Measurements from ENCODE around the gene ZNF184.

Gene ZNF184

GRCh38 chr6:27422651-27423332, 50.1 kb downstream of the ZNF184 start:
- TF ChIP-seq CTCF (conservative IDR thresholded peaks at IDR 0.05; ENCODE audit: low read depth, low read length): no peak
- peak overlapping the region; percentile 9 for H3K4me3 ChIP-seq (ENCODE audit: low read depth, low read length)

GRCh38 chr6:27419363-27419762, 53.5 kb downstream of the ZNF184 start:
- H3K4me3 ChIP-seq (ENCODE audit: low read depth, low read length): no peak overlapping the region
- DNase-seq (ENCODE audit: low read depth): no peak
- no peak for TF ChIP-seq CTCF (conservative IDR thresholded peaks at IDR 0.05; ENCODE audit: low read depth, low read length)

More at GRCh38 chr6:27422651-27423332, 50.1 kb downstream of the ZNF184 start:
- peak; percentile 28 for DNase-seq (ENCODE audit: low read depth)

- no peak for TF ChIP-seq CTCF (conservative IDR thresholded peaks at IDR 0.05; ENCODE audit: low read depth, low read length)
- no peak for DNase-seq (ENCODE audit: low read depth)
- H3K4me3 ChIP-seq (ENCODE audit: low read depth, low read length): no peak overlapping the region
These were observed 57.0 kb downstream of the ZNF184 start for GRCh38 chr6:27415898-27416297.

GRCh38 chr6:27414996-27415395, 57.9 kb downstream of the ZNF184 start:
- no peak for DNase-seq (ENCODE audit: low read depth)
- no peak overlapping the region for H3K4me3 ChIP-seq (ENCODE audit: low read depth, low read length)
- no peak for TF ChIP-seq CTCF (conservative IDR thresholded peaks at IDR 0.05; ENCODE audit: low read depth, low read length)

- no peak for DNase-seq (ENCODE audit: low read depth)
- no peak for TF ChIP-seq CTCF (conservative IDR thresholded peaks at IDR 0.05; ENCODE audit: low read depth, low read length)
- H3K4me3 ChIP-seq (ENCODE audit: low read depth, low read length): no peak overlapping the region
These were observed 58.6 kb downstream of the ZNF184 start for GRCh38 chr6:27414300-27414699.

GRCh38 chr6:27407153-27407814, 65.6 kb downstream of the ZNF184 start:
- no peak for DNase-seq (ENCODE audit: low read depth)
- TF ChIP-seq CTCF (conservative IDR thresholded peaks at IDR 0.05; ENCODE audit: low read depth, low read length): no peak
- no peak overlapping the region for H3K4me3 ChIP-seq (ENCODE audit: low read depth, low read length)

- no peak overlapping the region for H3K4me3 ChIP-seq (ENCODE audit: low read depth, low read length)
- no peak for DNase-seq (ENCODE audit: low read depth)
- no peak for TF ChIP-seq CTCF (conservative IDR thresholded peaks at IDR 0.05; ENCODE audit: low read depth, low read length)
These were observed 66.8 kb downstream of the ZNF184 start for GRCh38 chr6:27406085-27406484.

All from choroid plexus epithelial cell (primary cell).